ENCODE measurements around the gene RAPGEFL1.
"Not testable (repeated sequence)": the region's sequence is repeated elsewhere in the genome, so short reads cannot be mapped to it uniquely, and the experiment has no call there.

The RAPGEFL1 gene

DNA sequence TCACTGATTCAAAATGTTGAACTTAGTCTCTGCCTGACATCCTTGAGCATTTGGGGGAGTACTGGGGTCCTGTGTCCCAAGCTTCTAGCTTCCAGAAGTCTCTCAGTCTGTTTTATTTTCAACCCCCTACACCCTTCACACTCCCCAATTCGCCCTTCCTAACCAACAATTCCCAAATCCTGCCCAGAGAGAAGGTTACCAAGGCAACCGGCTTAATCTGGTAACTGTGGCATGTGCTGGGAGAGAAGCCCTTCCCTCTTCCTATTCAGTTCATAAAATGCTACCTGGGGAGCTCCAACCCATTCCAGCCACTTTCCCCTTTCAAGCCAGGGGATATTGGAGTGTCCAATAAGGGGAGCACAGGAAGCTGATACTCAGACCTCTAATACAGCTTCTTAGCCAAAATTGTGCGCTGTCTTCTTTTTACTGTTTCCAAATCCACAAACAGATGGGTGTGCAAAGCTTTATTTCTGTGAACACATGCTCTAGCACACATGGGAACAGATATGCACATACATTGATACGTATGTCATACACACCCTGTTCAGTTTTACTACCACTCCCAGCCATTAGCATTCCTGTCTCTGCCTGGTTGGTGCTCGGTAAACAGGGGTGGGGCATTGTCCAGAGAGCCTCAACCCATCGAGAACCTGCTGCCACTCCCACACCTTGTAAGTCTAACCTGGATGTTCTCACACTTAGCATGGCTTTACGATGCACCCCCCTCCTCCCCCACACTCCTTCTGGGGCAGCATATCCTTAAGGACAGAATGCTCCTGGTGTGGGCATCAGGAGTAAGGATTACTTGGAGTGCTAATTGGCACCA, 1.1 kb upstream of the RAPGEFL1 start:
- no peak for DNase-seq

DNA sequence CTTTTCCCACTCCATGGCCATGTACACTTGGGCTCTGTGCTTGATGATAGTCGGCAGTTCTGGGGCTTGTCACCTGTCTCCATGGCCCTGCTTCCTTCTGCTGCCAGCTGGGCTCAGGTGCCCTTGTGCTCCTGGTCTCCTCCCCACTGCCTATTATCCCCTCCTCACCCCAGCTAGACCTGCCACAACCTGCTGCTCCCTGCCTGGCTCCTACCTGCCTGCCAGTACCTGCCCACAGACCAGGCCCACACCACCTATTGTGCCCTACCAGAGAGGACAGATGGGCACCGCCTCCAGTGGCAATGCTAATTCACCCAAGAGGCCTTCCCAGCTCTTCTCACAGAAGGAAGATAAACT, 538 bp upstream of the RAPGEFL1 start:
- DNase-seq: no peak

DNA sequence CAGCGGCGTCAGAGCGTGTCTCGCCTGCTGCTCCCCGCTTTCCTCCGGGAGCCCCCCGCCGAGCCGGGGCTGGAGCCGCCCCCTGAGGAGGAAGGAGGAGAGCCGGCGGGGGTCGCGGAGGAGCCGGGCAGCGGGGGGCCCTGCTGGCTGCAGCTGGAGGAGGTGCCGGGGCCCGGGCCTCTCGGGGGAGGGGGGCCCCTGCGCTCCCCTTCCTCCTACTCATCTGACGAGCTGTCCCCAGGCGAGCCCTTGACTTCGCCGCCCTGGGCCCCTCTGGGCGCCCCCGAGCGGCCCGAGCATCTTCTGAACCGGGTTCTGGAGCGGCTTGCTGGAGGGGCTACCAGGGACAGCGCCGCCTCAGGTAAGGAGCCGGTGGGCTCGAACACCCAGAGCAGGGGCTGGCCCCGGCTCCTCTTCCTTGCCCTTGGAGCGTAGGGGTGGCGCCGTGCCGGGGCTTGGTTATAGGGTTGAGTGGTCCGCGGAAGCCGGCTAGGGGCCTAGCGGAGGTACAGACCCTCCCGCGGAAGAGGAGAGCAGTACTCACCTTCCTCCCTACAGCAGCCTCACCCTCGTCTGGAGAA, 841 bp downstream of the RAPGEFL1 start:
- no peak for DNase-seq

GRCh38 chr17:40178660-40179059, 1.4 kb downstream of the RAPGEFL1 start:
- DNase-seq: no peak

GRCh38 chr17:40179923-40180659, 2.8 kb downstream of the RAPGEFL1 start:
- no peak for DNase-seq

DNA sequence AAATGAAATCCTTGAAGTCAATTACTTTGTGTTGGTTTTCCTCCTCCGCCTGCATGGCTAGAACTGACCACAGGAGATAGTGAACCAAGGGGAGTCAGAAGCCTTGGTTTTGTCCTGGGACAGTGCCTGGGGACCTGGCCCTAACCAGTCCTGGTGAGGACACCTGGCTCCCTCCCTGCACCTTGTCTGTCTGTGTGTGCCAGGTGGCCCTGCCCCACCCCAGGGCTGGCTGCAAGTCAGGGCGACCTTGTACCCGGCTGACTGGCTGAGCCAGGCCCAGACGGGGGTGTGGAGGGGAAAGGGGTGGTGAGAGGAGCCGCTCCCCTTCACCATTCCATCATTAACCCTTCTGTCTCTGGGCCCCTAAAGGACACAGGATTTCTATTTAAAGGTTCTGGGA, 3.4 kb downstream of the RAPGEFL1 start:
- no peak for DNase-seq

- DNase-seq: no peak
Measured at GRCh38 chr17:40181205-40181604, 3.9 kb downstream of the RAPGEFL1 start.

DNA sequence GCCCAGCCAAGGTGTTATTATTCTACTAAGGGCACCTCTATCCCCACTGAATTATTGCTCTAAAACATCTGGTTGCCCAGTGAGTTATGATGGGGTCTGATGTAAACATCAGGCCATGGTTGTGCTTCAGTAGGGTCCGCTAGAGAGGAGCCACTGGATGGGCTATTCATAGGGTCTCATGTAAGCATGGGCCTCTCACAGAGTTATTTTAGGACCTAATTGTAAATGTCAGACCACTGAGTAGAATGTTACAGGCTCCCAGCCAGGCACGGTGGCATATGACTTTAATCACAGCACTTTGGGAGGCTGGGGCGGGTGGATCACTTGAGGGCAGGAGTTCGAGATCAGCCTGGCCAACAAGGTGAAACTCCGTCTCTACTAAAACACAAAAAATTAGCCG, 5.3 kb downstream of the RAPGEFL1 start:
- no peak for DNase-seq

DNA sequence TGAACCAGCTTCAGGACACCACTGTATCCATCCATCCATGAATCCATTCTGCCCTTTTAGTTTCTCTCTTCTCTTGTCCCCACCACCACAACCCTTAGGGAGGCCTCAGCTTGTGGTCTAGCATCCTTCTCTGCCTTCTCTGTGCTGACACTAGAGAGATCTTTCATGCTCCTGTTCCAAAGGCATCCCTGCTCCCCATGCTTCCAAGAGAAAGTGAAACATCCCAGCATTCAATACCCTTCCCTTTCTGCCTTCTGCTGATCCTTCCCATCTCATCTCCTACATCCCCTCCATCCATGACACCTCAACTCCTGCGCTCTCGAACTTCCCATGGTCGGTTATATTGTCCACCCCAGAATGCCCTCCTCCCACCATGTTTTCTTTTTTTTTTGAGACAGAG, 10.0 kb downstream of the RAPGEFL1 start:
- no peak for DNase-seq

- DNase-seq: no peak
Measured at GRCh38 chr17:40188694-40189093, 11.4 kb downstream of the RAPGEFL1 start.

GRCh38 chr17:40190197-40191021, 13.1 kb downstream of the RAPGEFL1 start:
- no peak for DNase-seq

DNA sequence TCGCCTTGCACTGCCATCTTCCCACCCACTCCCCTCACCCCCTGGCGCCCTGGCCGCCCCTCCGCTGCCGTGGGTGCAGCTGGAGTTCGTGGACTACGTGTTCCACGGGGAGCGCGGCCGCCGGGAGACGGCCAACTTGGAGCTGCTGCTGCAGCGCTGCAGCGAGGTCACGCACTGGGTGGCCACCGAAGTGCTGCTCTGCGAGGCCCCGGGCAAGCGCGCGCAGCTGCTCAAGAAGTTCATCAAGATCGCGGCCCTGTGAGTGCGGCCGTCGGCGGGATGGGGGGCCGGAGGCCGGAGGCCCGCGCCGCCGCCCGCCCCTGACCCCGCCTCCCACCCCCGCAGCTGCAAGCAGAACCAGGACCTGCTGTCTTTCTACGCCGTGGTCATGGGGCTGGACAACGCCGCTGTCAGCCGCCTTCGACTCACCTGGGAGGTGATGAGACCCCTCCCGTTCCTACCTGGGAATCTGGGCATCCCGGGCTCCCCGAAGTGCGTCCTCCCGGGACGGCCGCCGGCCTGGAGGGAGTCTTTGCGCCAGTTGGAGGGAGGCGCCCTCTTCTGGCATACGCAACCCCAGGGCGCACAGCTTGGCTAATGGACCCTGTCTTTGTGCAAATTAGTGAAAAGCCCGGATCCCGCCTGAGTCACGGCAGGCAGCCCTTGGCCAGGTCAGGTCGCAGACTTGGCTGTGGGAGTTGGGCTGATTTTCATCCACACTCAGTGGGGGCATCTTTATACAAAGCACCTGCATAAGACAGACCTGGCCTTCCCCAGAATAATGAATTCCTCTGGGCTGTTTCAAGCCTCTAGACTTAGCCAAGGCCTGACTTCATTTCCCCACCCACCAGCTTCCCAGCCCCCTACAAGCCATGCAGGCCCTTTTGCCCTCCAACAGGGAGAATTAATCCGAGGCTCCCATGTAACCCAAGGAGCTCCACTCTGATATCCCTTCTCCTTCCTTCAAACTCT, 14.3 kb downstream of the RAPGEFL1 start:
- peak; percentile 41 for DNase-seq

DNA sequence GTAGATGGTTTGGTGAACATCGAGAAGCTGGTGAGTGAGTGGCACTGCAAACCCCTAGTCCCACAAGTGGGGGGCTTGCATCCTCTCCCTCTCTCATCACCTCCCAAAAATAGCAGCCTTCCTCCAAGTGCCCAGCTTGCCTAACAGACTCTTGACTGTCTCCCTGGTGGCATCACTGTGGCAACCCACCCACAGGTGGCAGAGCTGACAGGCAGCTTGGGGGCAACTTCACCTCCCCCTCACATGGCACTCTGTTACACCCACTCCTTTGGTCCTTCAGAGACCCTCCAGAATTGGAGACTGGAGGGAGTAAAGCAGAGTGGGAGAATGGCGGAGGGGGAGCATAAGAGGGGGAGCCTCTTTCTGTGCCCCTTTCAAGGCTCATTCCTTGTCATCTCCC, 15.7 kb downstream of the RAPGEFL1 start:
- DNase-seq: no peak

- DNase-seq: no peak
Measured at GRCh38 chr17:40194821-40195220, 17.6 kb downstream of the RAPGEFL1 start.

DNA sequence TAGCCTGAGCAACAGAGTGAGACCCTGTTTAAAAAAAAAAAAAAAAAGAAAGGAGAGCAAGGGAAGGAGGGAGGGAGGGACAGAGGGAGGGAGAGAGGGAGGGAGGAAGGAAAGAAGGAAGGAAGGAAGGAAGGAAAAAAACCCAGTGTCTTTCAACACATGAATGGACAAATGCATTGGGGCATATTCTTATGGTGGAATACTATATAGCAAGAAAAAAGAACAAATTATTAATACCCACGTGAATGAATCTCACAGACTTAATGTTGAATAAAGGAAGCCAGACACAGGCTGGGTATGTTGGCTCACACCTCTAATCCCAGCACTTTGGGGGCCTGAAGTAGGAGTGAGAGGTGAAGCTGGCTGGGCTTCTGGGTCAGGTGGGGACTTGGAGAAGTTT, 20.3 kb downstream of the RAPGEFL1 start:
- DNase-seq: no peak

DNA sequence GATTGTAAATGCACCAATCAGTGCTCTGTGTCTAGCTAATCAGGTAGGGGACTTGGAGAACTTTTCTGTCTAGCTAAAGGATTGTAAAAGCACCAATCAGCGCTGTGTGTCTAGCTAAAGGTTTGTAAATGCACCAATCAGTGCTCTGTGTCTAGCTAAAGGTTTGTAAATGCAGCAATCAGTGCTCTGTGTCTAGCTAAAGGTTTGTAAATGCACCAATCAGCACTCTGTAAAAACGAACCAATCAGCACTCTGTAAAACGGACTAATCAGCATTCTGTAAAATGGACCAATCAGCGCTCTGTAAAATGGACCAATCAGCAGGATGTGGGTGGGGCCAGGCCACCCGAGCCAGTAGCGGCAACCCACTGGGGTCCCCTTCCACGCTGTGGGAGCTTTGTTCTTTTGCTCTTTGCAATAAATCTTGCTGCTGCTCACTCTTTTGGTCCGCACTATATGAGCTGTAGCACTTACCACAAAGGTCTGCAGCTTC, 20.7 kb downstream of the RAPGEFL1 start:
- not testable (repeated sequence) for DNase-seq

GRCh38 chr17:40198576-40198975, 21.3 kb downstream of the RAPGEFL1 start:
- no peak for DNase-seq

DNA sequence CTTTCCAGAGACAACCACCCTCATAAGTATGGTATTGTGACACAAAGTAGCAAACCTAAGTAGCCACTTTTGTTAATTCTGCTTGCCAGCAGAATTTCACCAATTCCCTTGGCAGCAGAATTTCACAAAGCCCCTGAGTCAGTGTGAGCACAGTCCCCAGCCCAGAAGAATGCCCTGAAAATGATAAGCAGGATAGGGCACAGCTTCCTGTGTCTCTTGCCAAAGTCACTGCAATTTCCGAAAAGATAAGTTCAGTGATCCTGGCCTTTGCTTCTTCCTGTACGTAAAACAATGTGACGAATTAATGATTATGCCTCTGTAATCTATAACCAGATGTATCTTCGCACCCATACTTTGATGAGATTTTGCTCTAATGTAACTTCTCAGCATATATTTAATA, 25.9 kb downstream of the RAPGEFL1 start:
- no peak for DNase-seq

DNA sequence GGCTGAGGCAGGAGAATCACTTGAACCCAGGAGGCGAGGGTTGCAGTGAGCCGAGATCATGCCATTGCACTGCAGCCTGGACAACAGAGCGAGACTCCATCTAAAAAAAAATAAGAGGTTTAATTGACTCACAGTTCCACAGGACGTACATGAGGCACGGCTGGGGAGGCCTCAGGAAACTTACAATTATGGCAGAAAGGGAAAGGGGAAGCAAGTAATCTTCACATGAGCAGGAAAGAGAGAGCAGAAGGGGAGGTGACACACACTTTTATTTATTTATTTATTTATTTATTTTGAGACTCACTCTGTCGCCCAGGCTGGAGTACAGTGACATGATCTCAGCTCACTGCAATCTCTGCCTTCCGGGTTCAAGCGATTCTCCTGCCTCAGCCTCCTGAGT, 28.9 kb downstream of the RAPGEFL1 start:
- DNase-seq: not testable (repeated sequence)

GRCh38 chr17:40209404-40210093, 32.3 kb downstream of the RAPGEFL1 start:
- DNase-seq: no peak

DNA sequence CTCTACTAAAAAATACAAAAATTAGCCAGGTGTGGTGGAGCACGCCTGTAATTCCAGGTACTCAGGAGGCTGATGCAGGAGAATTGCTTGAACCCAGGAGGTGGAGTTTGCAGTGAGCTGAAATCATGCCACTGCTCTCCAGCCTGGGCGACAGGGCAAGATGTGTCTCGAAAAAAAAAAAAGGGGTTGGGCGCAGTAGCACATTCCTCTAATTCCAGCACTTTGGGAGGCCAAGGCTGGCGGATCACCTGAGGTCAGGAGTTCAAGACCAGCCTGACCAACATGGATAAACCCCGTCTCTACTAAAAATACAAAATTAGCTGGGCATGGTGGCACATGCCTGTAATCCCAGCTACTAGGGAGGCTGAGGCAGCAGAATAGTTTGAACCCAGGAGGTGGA, 36.6 kb downstream of the RAPGEFL1 start:
- not testable (repeated sequence) for DNase-seq

Measured in NCI-H2107 (cell line).